Keratinocyte (primary cell): ENCODE data around the gene CDC14B. TPM values are rescaled to one million over a fixed set of nuclear protein-coding genes. Genes with fewer than 3 reads are reported as not detected.
"Not testable (repeated sequence)": the region's sequence is repeated elsewhere in the genome, so short reads cannot be mapped to it uniquely, and the experiment has no call there.

Experiments
- DNase-seq: peaks from one replicate; pipeline ENCODE4 v3.0.0-alpha.2; 2011; ENCODE audit warnings: low read depth, missing footprints, low spot score
- FAIRE-seq: peaks from 2 replicates; lab custom pipeline; 2011; peaks lifted over from hg19 to GRCh38; lab: Jason Lieb, UNC
- H2AFZ ChIP-seq: 2 replicates; pipeline ENCODE4 v1.6.0; 2012; ENCODE audit warnings: low read length, control low read depth, inconsistent platforms; ENCODE audit not compliant: control insufficient read depth
- H3K27ac ChIP-seq: 2 replicates; pipeline ENCODE4 v1.5.1; 2011; ENCODE audit warnings: low read length; ENCODE audit not compliant: control insufficient read depth, insufficient read depth
- H3K27me3 ChIP-seq: 3 replicates; pipeline ENCODE4 v1.6.0; 2011; ENCODE audit warnings: low read length; ENCODE audit not compliant: control insufficient read depth, insufficient read depth; ENCODE audit errors: extremely low read depth
- H3K36me3 ChIP-seq, 2 experiments: 2 replicates in 1 of 2; 3 replicates in 1 of 2; pipeline ENCODE4 v1.5.1; 2011; ENCODE audit warnings: low read length in 2 of 2, mild to moderate bottlenecking in 1 of 2; ENCODE audit not compliant: control insufficient read depth in 2 of 2, insufficient read depth in 2 of 2; ENCODE audit errors: extremely low read depth in 1 of 2
- H3K4me1 ChIP-seq: 3 replicates; pipeline ENCODE4 v1.5.1; 2011; ENCODE audit warnings: low read length; ENCODE audit not compliant: control insufficient read depth, insufficient read depth; ENCODE audit errors: extremely low read depth
- H3K4me2 ChIP-seq: 3 replicates; pipeline ENCODE4 v1.6.0; 2011; ENCODE audit warnings: low read depth, low read length; ENCODE audit not compliant: control insufficient read depth, insufficient read depth; ENCODE audit errors: extremely low read depth
- H3K4me3 ChIP-seq, 3 experiments: fragments of 200-600 bp in 1 of 3; sonication (generic) in 1 of 3; 2 replicates in 2 of 3; 3 replicates in 1 of 3; pipeline ENCODE4 v1.5.1; 2011 to 2016; ENCODE audit warnings: low read length in 3 of 3, mild to moderate bottlenecking in 3 of 3, control low read depth in 2 of 3, inconsistent platforms in 1 of 3, low read depth in 1 of 3, mixed read lengths in 1 of 3, mixed run types in 1 of 3, moderate library complexity in 1 of 3; ENCODE audit not compliant: control insufficient read depth in 2 of 3, insufficient read depth in 2 of 3; ENCODE audit errors: extremely low read depth in 1 of 3
- H3K79me2 ChIP-seq: 2 replicates; pipeline ENCODE4 v1.6.0; 2012; ENCODE audit warnings: low read length; ENCODE audit not compliant: control insufficient read depth, insufficient read depth
- H3K9ac ChIP-seq: 3 replicates; pipeline ENCODE4 v1.6.0; 2011; ENCODE audit warnings: low read length; ENCODE audit not compliant: control insufficient read depth, insufficient read depth; ENCODE audit errors: extremely low read depth
- H3K9me1 ChIP-seq: 3 replicates; pipeline ENCODE4 v1.6.0; 2011; ENCODE audit warnings: low read length; ENCODE audit not compliant: control insufficient read depth, insufficient read depth; ENCODE audit errors: extremely low read depth
- H3K9me3 ChIP-seq: 2 replicates; pipeline ENCODE4 v1.5.1; 2012; ENCODE audit warnings: low read depth, low read length; ENCODE audit not compliant: control insufficient read depth
- H4K20me1 ChIP-seq: 3 replicates; pipeline ENCODE4 v1.6.0; 2011; ENCODE audit warnings: low read length; ENCODE audit not compliant: control insufficient read depth, insufficient read depth; ENCODE audit errors: extremely low read depth
- CTCF ChIP-seq, 3 experiments: IDR thresholded peaks in 1 of 3; conservative IDR thresholded peaks in 1 of 3; optimal IDR thresholded peaks in 1 of 3; 2 replicates in 2 of 3; 3 replicates in 1 of 3; pipeline versions ENCODE3 to v1.5.1; 2011; ENCODE audit warnings: low read length in 3 of 3, mild to moderate bottlenecking in 3 of 3, moderate library complexity in 2 of 3, control low read depth in 1 of 3, inconsistent platforms in 1 of 3; ENCODE audit not compliant: insufficient read depth in 2 of 3; ENCODE audit errors: extremely low read depth in 1 of 3
- EZH2 ChIP-seq: IDR thresholded peaks from one replicate; pipeline ENCODE4 v1.6.1; 2012; ENCODE audit warnings: inconsistent platforms, mild to moderate bottlenecking, low read length, moderate library complexity
- dilution Hi-C: fragments of 300-500 bp; cut with MboI; formaldehyde crosslinking; loops from one replicate; pipeline ENCODE4 v1.7.0; 2020; ENCODE audit warnings: low sequenced_read_pairs; ENCODE audit not compliant: extremely low pct_ligation_motif_present
- polyA plus RNA-seq, 5 experiments: library from polyadenylated mRNA; depleted of rRNA in 3 of 5; stranded (reverse) in 3 of 5; stranded (forward) in 1 of 5; unstranded in 1 of 5; fragments of >200 nt; gene quantifications; 1 replicate in 1 of 5; 2 replicates in 3 of 5; 3 replicates in 1 of 5; pipeline versions ENCODE4 v1.2.1 to v1.2.3, GENCODE V29; 2011 to 2012; ENCODE audit warnings: missing spikeins in 2 of 5, low read depth in 1 of 5, low replicate concordance in 1 of 5

CDC14B gene
- polyA plus RNA-seq, 1 donor (not counting 4 experiments of a cell fraction or from before 2014, with no cell fraction given) = 7.5 TPM

GRCh38 chr9:96636368-96636767, 16.7 kb upstream of the CDC14B start:
- dilution Hi-C loops = no loop called here
- TF ChIP-seq EZH2 (no peak), CTCF (optimal IDR thresholded peaks at IDR 0.05 in 1 of 3, IDR thresholded peaks at IDR 0.05 in 1 of 3, conservative IDR thresholded peaks at IDR 0.05 in 1 of 3; ENCODE audit: extremely low read depth in 1 of 3, insufficient read depth in 2 of 3, low read length in 3 of 3) (no peak)

GRCh38 chr9:96633579-96633978, 13.9 kb upstream of the CDC14B start:
- DNase-seq, H2AFZ ChIP-seq, H3K4me2 ChIP-seq, H3K9ac ChIP-seq, H3K4me3 ChIP-seq, H3K4me1 ChIP-seq, H3K36me3 ChIP-seq, H3K9me3 ChIP-seq, H3K9me1 ChIP-seq, FAIRE-seq, H3K27me3 ChIP-seq, H3K79me2 ChIP-seq, H4K20me1 ChIP-seq, H3K27ac ChIP-seq, dilution Hi-C loops: not testable (repeated sequence)

More at GRCh38 chr9:96636368-96636767, 16.7 kb upstream of the CDC14B start:
- Histone ChIP-seq H3K36me3 (peaks cover 0 to under 1% of the 10 kb centered on the region in 2 experiments), H3K4me1 (no peaks in the 10 kb centered on the region), H4K20me1 (no peaks in the 10 kb centered on the region), H3K9me1 (no peaks in the 10 kb centered on the region), H3K4me3 (no peak overlapping the region), H3K27me3 (no peaks in the 10 kb centered on the region), H3K9me3 (no peaks in the 10 kb centered on the region), H3K27ac (no peak overlapping the region), H3K4me2 (no peak overlapping the region), H3K79me2 (no peaks in the 10 kb centered on the region), H3K9ac (no peak overlapping the region), H2AFZ (no peak overlapping the region)
- FAIRE-seq (no peak), DNase-seq (no peak)

GRCh38 chr9:96626912-96627311, 7.3 kb upstream of the CDC14B start:
- no peaks in the 10 kb centered on the region for H3K79me2 ChIP-seq
- no peak for FAIRE-seq

More at GRCh38 chr9:96626912-96627311, 7.3 kb upstream of the CDC14B start:
- Histone ChIP-seq H3K4me2 (no peak overlapping the region), H2AFZ (peak overlapping the region; percentile 22), H3K4me3 (no peak overlapping the region), H3K27me3 (no peaks in the 10 kb centered on the region), H3K9me3 (no peaks in the 10 kb centered on the region), H3K4me1 (peaks cover 9% of the 10 kb centered on the region), H3K9me1 (no peaks in the 10 kb centered on the region), H4K20me1 (no peaks in the 10 kb centered on the region), H3K9ac (no peak overlapping the region), H3K36me3 (no peaks in the 10 kb centered on the region), H3K27ac (no peak overlapping the region)
- TF ChIP-seq EZH2 = no peak
- TF ChIP-seq CTCF (optimal IDR thresholded peaks at IDR 0.05 in 1 of 3, IDR thresholded peaks at IDR 0.05 in 1 of 3, conservative IDR thresholded peaks at IDR 0.05 in 1 of 3; ENCODE audit: extremely low read depth in 1 of 3, insufficient read depth in 2 of 3, low read length in 3 of 3) = no peak
- dilution Hi-C loops = no loop called here
- DNase-seq = no peak
